ENCODE data around the gene NT5C3A. TPM values are rescaled to one million over a fixed set of nuclear protein-coding genes. Genes with fewer than 3 reads are reported as not detected.
"Not testable (repeated sequence)": the region's sequence is repeated elsewhere in the genome, so short reads cannot be mapped to it uniquely, and the experiment has no call there.

Gene NT5C3A
- total RNA-seq, 1 donor from 2014 or later: 31.3 TPM

DNA sequence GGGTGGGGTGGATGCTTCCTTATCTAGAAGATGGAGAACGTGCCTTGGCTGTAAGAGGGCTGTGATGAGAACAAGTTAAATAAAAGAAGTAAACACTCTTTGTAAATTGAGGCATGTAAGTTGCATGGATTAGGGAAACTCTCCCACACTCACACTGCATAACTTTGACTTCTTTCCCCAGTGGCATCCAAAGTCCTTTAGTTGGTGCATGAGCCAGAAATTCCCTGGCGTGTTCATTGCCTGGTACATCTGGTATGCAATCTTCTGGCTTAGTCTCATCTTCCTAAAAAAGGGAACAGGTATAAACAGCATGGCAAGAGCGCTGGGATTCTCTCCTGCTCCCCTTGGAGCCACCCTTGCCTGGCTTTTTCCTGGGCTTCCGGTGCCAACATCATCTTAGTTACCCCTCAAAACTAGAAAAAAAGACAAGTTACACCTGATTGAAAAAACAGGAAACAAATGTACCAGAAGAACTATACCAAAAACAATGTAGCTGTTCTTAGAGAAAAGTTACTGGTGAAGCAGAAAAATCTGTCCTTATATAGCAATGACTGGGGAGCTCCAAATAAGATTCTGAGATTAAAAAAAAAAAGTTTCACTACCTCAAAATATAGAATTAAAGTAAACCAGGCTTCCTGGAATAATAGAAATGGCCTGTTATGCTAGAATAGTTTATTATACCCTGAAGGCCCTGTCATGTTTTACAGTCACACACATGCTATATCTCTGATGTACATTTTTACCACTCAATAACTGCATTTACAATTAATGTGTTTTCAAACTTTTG lies 36.8 kb upstream of the NT5C3A start:
- H3K4me3 ChIP-seq (ENCODE audit: low read length in 3 of 3): no peak overlapping the region
- no peak overlapping the region for H3K27ac ChIP-seq (ENCODE audit: low read depth, low read length)
- peaks cover 14 to 24% (median 19%) of the 10 kb centered on the region in 3 donors for H3K4me1 ChIP-seq (ENCODE audit: control insufficient read depth in 3 of 3, insufficient read depth in 3 of 3, low read length in 3 of 3)
- no peaks in the 10 kb centered on the region for H3K27me3 ChIP-seq (ENCODE audit: control insufficient read depth in 3 of 3, insufficient read depth in 3 of 3, low read length in 3 of 3)
- H3K9me3 ChIP-seq (ENCODE audit: control insufficient read depth in 3 of 3, low read length in 3 of 3): no peaks in the 10 kb centered on the region
- peaks cover 25 to 61% (median 51%) of the 10 kb centered on the region in 3 donors for H3K36me3 ChIP-seq (ENCODE audit: control insufficient read depth in 3 of 3, insufficient read depth in 3 of 3, low read length in 3 of 3)
- no peak overlapping the region for H3K9ac ChIP-seq (ENCODE audit: low read depth in 1 of 3, low read length in 3 of 3)

GRCh38 chr7:33094745-33095275 lies 32.2 kb upstream of the NT5C3A start:
- not testable (repeated sequence) for H3K27ac ChIP-seq (ENCODE audit: low read depth, low read length)

DNA sequence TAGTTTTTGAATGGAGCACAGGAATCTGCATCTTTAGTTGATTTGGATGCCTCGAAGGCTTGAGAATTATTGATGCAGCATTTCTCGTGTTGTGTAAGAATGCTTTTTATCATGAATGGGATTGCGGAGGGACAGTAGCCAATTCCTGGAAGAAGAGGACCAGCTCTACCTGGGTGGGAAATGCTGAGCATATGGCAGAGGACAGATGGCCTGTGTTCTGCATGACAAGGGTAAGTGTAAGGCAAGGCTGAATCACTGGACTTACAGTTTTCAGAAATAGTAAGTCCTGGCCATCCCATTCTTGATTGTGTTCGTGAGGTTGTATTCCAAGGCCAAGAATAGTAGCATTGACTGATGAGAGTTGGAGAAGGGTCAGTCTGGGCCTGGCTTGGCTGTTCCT lies 30.7 kb upstream of the NT5C3A start:
- Histone ChIP-seq H3K27ac (ENCODE audit: low read depth, low read length) (no peak overlapping the region), H3K4me3 (ENCODE audit: low read length in 3 of 3) (no peak overlapping the region), H3K36me3 (ENCODE audit: control insufficient read depth in 3 of 3, insufficient read depth in 3 of 3, low read length in 3 of 3) (peaks cover 22 to 45% (median 41%) of the 10 kb centered on the region in 3 donors), H3K4me1 (ENCODE audit: control insufficient read depth in 3 of 3, insufficient read depth in 3 of 3, low read length in 3 of 3) (no peaks in the 10 kb centered on the region), H3K27me3 (ENCODE audit: control insufficient read depth in 3 of 3, insufficient read depth in 3 of 3, low read length in 3 of 3) (no peaks in the 10 kb centered on the region), H3K9ac (ENCODE audit: low read depth in 1 of 3, low read length in 3 of 3) (no peak overlapping the region), H3K9me3 (ENCODE audit: control insufficient read depth in 3 of 3, low read length in 3 of 3) (no peaks in the 10 kb centered on the region)

More at GRCh38 chr7:33094745-33095275, 32.2 kb upstream of the NT5C3A start:
- H3K4me3 ChIP-seq (ENCODE audit: low read length in 3 of 3); H3K9me3 ChIP-seq (ENCODE audit: control insufficient read depth in 3 of 3, low read length in 3 of 3); H3K4me1 ChIP-seq (ENCODE audit: control insufficient read depth in 3 of 3, insufficient read depth in 3 of 3, low read length in 3 of 3); H3K27me3 ChIP-seq (ENCODE audit: control insufficient read depth in 3 of 3, insufficient read depth in 3 of 3, low read length in 3 of 3); H3K9ac ChIP-seq (ENCODE audit: low read depth in 1 of 3, low read length in 3 of 3): not testable (repeated sequence)
- peaks cover 26 to 54% (median 51%) of the 10 kb centered on the region in 3 donors for H3K36me3 ChIP-seq (ENCODE audit: control insufficient read depth in 3 of 3, insufficient read depth in 3 of 3, low read length in 3 of 3)

GRCh38 chr7:33091641-33092191 lies 29.1 kb upstream of the NT5C3A start:
- no peaks in the 10 kb centered on the region for H3K27me3 ChIP-seq (ENCODE audit: control insufficient read depth in 3 of 3, insufficient read depth in 3 of 3, low read length in 3 of 3)

DNA sequence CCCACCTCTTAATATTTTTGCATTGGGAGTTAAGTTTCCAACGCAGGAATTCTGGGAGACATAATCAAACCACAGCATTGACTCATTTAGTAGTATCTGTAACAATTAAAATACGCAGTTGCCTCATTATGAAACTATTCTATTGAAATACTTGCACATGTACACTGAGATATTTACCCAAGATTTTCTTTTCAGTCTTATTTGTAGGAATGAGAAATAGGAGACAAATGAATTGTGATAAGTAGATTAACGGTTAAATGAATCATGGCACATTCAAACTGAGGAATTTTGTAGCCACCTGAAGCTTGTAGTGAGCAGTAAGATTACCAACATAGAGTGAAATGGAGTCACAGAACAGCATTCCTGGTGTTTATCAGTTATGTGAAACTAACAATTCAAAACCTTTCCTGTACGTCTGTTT lies 28.5 kb upstream of the NT5C3A start:
- H3K4me1 ChIP-seq (ENCODE audit: control insufficient read depth in 3 of 3, insufficient read depth in 3 of 3, low read length in 3 of 3): no peaks in the 10 kb centered on the region
- H3K27ac ChIP-seq (ENCODE audit: low read depth, low read length): no peak overlapping the region
- H3K9ac ChIP-seq (ENCODE audit: low read depth in 1 of 3, low read length in 3 of 3): no peak overlapping the region
- H3K27me3 ChIP-seq (ENCODE audit: control insufficient read depth in 3 of 3, insufficient read depth in 3 of 3, low read length in 3 of 3): no peaks in the 10 kb centered on the region
- no peaks in the 10 kb centered on the region for H3K9me3 ChIP-seq (ENCODE audit: control insufficient read depth in 3 of 3, low read length in 3 of 3)
- no peak overlapping the region for H3K4me3 ChIP-seq (ENCODE audit: low read length in 3 of 3)
- H3K36me3 ChIP-seq (ENCODE audit: control insufficient read depth in 3 of 3, insufficient read depth in 3 of 3, low read length in 3 of 3): peaks cover 12 to 26% (median 25%) of the 10 kb centered on the region in 3 donors

More at GRCh38 chr7:33091641-33092191, 29.1 kb upstream of the NT5C3A start:
- H3K4me3 ChIP-seq (ENCODE audit: low read length in 3 of 3): no peak overlapping the region
- no peaks in the 10 kb centered on the region for H3K4me1 ChIP-seq (ENCODE audit: control insufficient read depth in 3 of 3, insufficient read depth in 3 of 3, low read length in 3 of 3)
- no peak overlapping the region for H3K27ac ChIP-seq (ENCODE audit: low read depth, low read length)
- H3K36me3 ChIP-seq (ENCODE audit: control insufficient read depth in 3 of 3, insufficient read depth in 3 of 3, low read length in 3 of 3): peaks cover 17 to 32% (median 31%) of the 10 kb centered on the region in 3 donors
- no peaks in the 10 kb centered on the region for H3K9me3 ChIP-seq (ENCODE audit: control insufficient read depth in 3 of 3, low read length in 3 of 3)
- H3K9ac ChIP-seq (ENCODE audit: low read depth in 1 of 3, low read length in 3 of 3): no peak overlapping the region

- Histone ChIP-seq H3K9me3 (ENCODE audit: control insufficient read depth in 3 of 3, low read length in 3 of 3) (no peaks in the 10 kb centered on the region), H3K36me3 (ENCODE audit: control insufficient read depth in 3 of 3, insufficient read depth in 3 of 3, low read length in 3 of 3) (peaks cover 2 to 12% (median 10%) of the 10 kb centered on the region in 3 donors), H3K9ac (ENCODE audit: low read depth in 1 of 3, low read length in 3 of 3) (no peak overlapping the region), H3K4me1 (ENCODE audit: control insufficient read depth in 3 of 3, insufficient read depth in 3 of 3, low read length in 3 of 3) (no peaks in the 10 kb centered on the region), H3K4me3 (ENCODE audit: low read length in 3 of 3) (no peak overlapping the region), H3K27ac (ENCODE audit: low read depth, low read length) (no peak overlapping the region), H3K27me3 (ENCODE audit: control insufficient read depth in 3 of 3, insufficient read depth in 3 of 3, low read length in 3 of 3) (no peaks in the 10 kb centered on the region)
Observed at GRCh38 chr7:33089142-33089541, 26.6 kb upstream of the NT5C3A start.

GRCh38 chr7:33087858-33088257 lies 25.3 kb upstream of the NT5C3A start:
- H3K4me1 ChIP-seq (ENCODE audit: control insufficient read depth in 3 of 3, insufficient read depth in 3 of 3, low read length in 3 of 3): no peaks in the 10 kb centered on the region
- peaks cover 0 to 1% (median 0%) of the 10 kb centered on the region in 3 donors for H3K36me3 ChIP-seq (ENCODE audit: control insufficient read depth in 3 of 3, insufficient read depth in 3 of 3, low read length in 3 of 3)
- H3K9ac ChIP-seq (ENCODE audit: low read depth in 1 of 3, low read length in 3 of 3): no peak overlapping the region
- no peak overlapping the region for H3K27ac ChIP-seq (ENCODE audit: low read depth, low read length)
- H3K9me3 ChIP-seq (ENCODE audit: control insufficient read depth in 3 of 3, low read length in 3 of 3): no peaks in the 10 kb centered on the region
- H3K4me3 ChIP-seq (ENCODE audit: low read length in 3 of 3): no peak overlapping the region
- no peaks in the 10 kb centered on the region for H3K27me3 ChIP-seq (ENCODE audit: control insufficient read depth in 3 of 3, insufficient read depth in 3 of 3, low read length in 3 of 3)

DNA sequence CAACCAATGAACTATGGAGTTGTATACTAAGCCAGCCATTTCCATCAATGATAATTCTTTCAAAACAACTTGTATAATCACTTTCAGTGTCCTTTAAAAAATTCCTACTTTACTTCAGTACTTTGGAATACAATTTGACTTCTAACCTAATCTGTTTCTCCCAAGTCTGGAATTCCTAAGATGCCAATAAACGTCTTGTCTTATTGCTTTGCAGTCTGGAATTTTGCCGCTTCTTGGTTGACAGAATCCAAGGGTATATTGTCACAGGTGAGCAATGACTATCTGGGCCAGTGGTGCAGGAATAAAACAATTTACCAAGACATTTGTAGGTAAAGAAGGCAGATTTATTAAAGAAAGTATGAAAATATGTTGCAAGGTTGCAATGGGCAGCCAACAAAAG lies 24.8 kb upstream of the NT5C3A start:
- no peak overlapping the region for H3K27ac ChIP-seq (ENCODE audit: low read depth, low read length)
- no peak overlapping the region for H3K4me3 ChIP-seq (ENCODE audit: low read length in 3 of 3)
- no peaks in the 10 kb centered on the region for H3K27me3 ChIP-seq (ENCODE audit: control insufficient read depth in 3 of 3, insufficient read depth in 3 of 3, low read length in 3 of 3)
- no peak overlapping the region for H3K9ac ChIP-seq (ENCODE audit: low read depth in 1 of 3, low read length in 3 of 3)
- H3K36me3 ChIP-seq (ENCODE audit: control insufficient read depth in 3 of 3, insufficient read depth in 3 of 3, low read length in 3 of 3): no peaks in the 10 kb centered on the region
- H3K9me3 ChIP-seq (ENCODE audit: control insufficient read depth in 3 of 3, low read length in 3 of 3): no peaks in the 10 kb centered on the region
- no peaks in the 10 kb centered on the region for H3K4me1 ChIP-seq (ENCODE audit: control insufficient read depth in 3 of 3, insufficient read depth in 3 of 3, low read length in 3 of 3)

GRCh38 chr7:33079763-33080690 lies 17.5 kb upstream of the NT5C3A start:
- no peaks in the 10 kb centered on the region for H3K4me1 ChIP-seq (ENCODE audit: control insufficient read depth in 3 of 3, insufficient read depth in 3 of 3, low read length in 3 of 3)
- no peaks in the 10 kb centered on the region for H3K27me3 ChIP-seq (ENCODE audit: control insufficient read depth in 3 of 3, insufficient read depth in 3 of 3, low read length in 3 of 3)
- no peak overlapping the region for H3K9ac ChIP-seq (ENCODE audit: low read depth in 1 of 3, low read length in 3 of 3)
- no peak overlapping the region for H3K4me3 ChIP-seq (ENCODE audit: low read length in 3 of 3)
- H3K36me3 ChIP-seq (ENCODE audit: control insufficient read depth in 3 of 3, insufficient read depth in 3 of 3, low read length in 3 of 3): no peaks in the 10 kb centered on the region
- H3K9me3 ChIP-seq (ENCODE audit: control insufficient read depth in 3 of 3, low read length in 3 of 3): no peaks in the 10 kb centered on the region
- no peak overlapping the region for H3K27ac ChIP-seq (ENCODE audit: low read depth, low read length)

Data from skeletal muscle tissue (tissue), 4 donors.